ENCODE data around the gene ERICH6. TPM values are rescaled to one million over a fixed set of nuclear protein-coding genes. Genes with fewer than 3 reads are reported as not detected.

Gene ERICH6
- total RNA-seq, 1 donor from 2014 or later, result 0.40 TPM

- peaks cover 6% of the 10 kb centered on the region for H3K36me3 Mint-ChIP-seq (ENCODE audit: low read depth)
- no peak overlapping the region for H3K4me3 Mint-ChIP-seq
- H3K27ac Mint-ChIP-seq (ENCODE audit: unreplicated experiment), result peak overlapping the region; percentile 35
- peaks cover 35% of the 10 kb centered on the region for H3K4me1 Mint-ChIP-seq
- H3K27me3 Mint-ChIP-seq (ENCODE audit: low read depth), result no peaks in the 10 kb centered on the region
- TF ChIP-seq CTCF (conservative IDR thresholded peaks at IDR 0.05), result no peak
- no peak for DNase-seq (ENCODE audit: low read depth, low spot score)
- H3K9me3 Mint-ChIP-seq, result no peaks in the 10 kb centered on the region
These were observed 43.3 kb upstream of the ERICH6 start for GRCh38 chr3:150746791-150747590.

GRCh38 chr3:150745832-150746231 is 42.1 kb upstream of the ERICH6 start:
- H3K4me3 Mint-ChIP-seq, result no peak overlapping the region
- no peaks in the 10 kb centered on the region for H3K27me3 Mint-ChIP-seq (ENCODE audit: low read depth)
- DNase-seq (ENCODE audit: low read depth, low spot score), result no peak
- H3K4me1 Mint-ChIP-seq, result peaks cover 44% of the 10 kb centered on the region
- peaks cover 10% of the 10 kb centered on the region for H3K36me3 Mint-ChIP-seq (ENCODE audit: low read depth)
- H3K27ac Mint-ChIP-seq (ENCODE audit: unreplicated experiment), result no peak overlapping the region
- no peak for TF ChIP-seq CTCF (conservative IDR thresholded peaks at IDR 0.05)
- no peaks in the 10 kb centered on the region for H3K9me3 Mint-ChIP-seq

- Mint-ChIP-seq H3K36me3 (ENCODE audit: low read depth) (peaks cover 10% of the 10 kb centered on the region), H3K4me1 (peaks cover 44% of the 10 kb centered on the region), H3K27me3 (ENCODE audit: low read depth) (no peaks in the 10 kb centered on the region), H3K9me3 (no peaks in the 10 kb centered on the region), H3K27ac (ENCODE audit: unreplicated experiment) (no peak overlapping the region), H3K4me3 (no peak overlapping the region)
- DNase-seq (ENCODE audit: low read depth, low spot score), result no peak
- no peak for TF ChIP-seq CTCF (conservative IDR thresholded peaks at IDR 0.05)
These were observed 41.1 kb upstream of the ERICH6 start for GRCh38 chr3:150744919-150745211.

- Mint-ChIP-seq H3K27me3 (ENCODE audit: low read depth) (no peaks in the 10 kb centered on the region), H3K27ac (ENCODE audit: unreplicated experiment) (no peak overlapping the region), H3K36me3 (ENCODE audit: low read depth) (peaks cover 10% of the 10 kb centered on the region), H3K4me1 (peaks cover 44% of the 10 kb centered on the region), H3K4me3 (no peak overlapping the region), H3K9me3 (no peaks in the 10 kb centered on the region)
- no peak for DNase-seq (ENCODE audit: low read depth, low spot score)
- TF ChIP-seq CTCF (conservative IDR thresholded peaks at IDR 0.05), result no peak
These were observed 40.6 kb upstream of the ERICH6 start for GRCh38 chr3:150744041-150744918.

- peaks cover 10% of the 10 kb centered on the region for H3K36me3 Mint-ChIP-seq (ENCODE audit: low read depth)
- no peaks in the 10 kb centered on the region for H3K27me3 Mint-ChIP-seq (ENCODE audit: low read depth)
- H3K27ac Mint-ChIP-seq (ENCODE audit: unreplicated experiment), result no peak overlapping the region
- peaks cover 40% of the 10 kb centered on the region for H3K4me1 Mint-ChIP-seq
- TF ChIP-seq CTCF (conservative IDR thresholded peaks at IDR 0.05), result no peak
- H3K9me3 Mint-ChIP-seq, result no peaks in the 10 kb centered on the region
- no peak for DNase-seq (ENCODE audit: low read depth, low spot score)
- H3K4me3 Mint-ChIP-seq, result no peak overlapping the region
These were observed 39.8 kb upstream of the ERICH6 start for GRCh38 chr3:150743508-150743907.

Measured in neural crest cell (in vitro differentiated cells).